Hepatocyte (in vitro differentiated cells): ENCODE results near the gene SOX13.

ENCODE experiments used
- CTCF ChIP-seq: fragments of 200-600 bp; sonication (generic); IDR thresholded peaks from 2 replicates; pipeline ENCODE4 v1.5.1; 2016; ENCODE audit warnings: antibody characterized with exemption, mild to moderate bottlenecking; ENCODE audit not compliant: poor library complexity
- EZH2 ChIP-seq: fragments of 200-600 bp; sonication (generic); IDR thresholded peaks from 2 replicates; pipeline ENCODE4 v1.6.1; 2016; ENCODE audit warnings: antibody characterized with exemption, mild to moderate bottlenecking, borderline replicate concordance

- TF ChIP-seq EZH2 (no peak), CTCF (no peak)
Measured at GRCh38 chr1:204141131-204141530, 68.2 kb downstream of the SOX13 start.
